ENCODE measurements around the gene AHSG.

GRCh38 chr3:186589121-186589520 lies 23.7 kb upstream of the AHSG start:
- TF ChIP-seq CTCF (IDR thresholded peaks at IDR 0.05), result no peak
- TF ChIP-seq POLR2A (IDR thresholded peaks at IDR 0.05), result no peak
